ENCODE measurements around the gene SCFD2. TPM values are rescaled to one million over a fixed set of nuclear protein-coding genes. Genes with fewer than 3 reads are reported as not detected.

Gene SCFD2
- total and polyA plus RNA-seq, 2 donors (not counting 3 experiments of a cell fraction or from before 2014, with no cell fraction given) = 12.3 to 22.8 TPM

GRCh38 chr4:52945326-52945898, 420.4 kb downstream of the SCFD2 start:
- H3K36me3 ChIP-seq (ENCODE audit: control insufficient read depth in 2 of 2, extremely low read depth in 1 of 2, insufficient read depth in 2 of 2, low read length in 2 of 2) = no peaks in the 10 kb centered on the region
- no peak overlapping the region for H3K4me2 ChIP-seq (ENCODE audit: insufficient read depth, low read length)
- no peaks in the 10 kb centered on the region for H3K9me1 ChIP-seq (replicated peaks; ENCODE audit: control insufficient read depth, extremely low read depth, insufficient read depth, low read length)
- no peak for FAIRE-seq
- no peak overlapping the region for H3K9ac ChIP-seq (replicated peaks; ENCODE audit: extremely low read depth, insufficient read depth, low read length)
- no peak for TF ChIP-seq FOS (IDR thresholded peaks at IDR 0.05; ENCODE audit: borderline replicate concordance, insufficient read depth, low read length)
- no peak for TF ChIP-seq JUN (IDR thresholded peaks at IDR 0.05; ENCODE audit: borderline replicate concordance, insufficient read depth, insufficient read length, low read depth)
- TF ChIP-seq POLR2AphosphoS5 (IDR thresholded peaks at IDR 0.05; ENCODE audit: insufficient read depth, low read depth, low read length) = no peak
- no peak for TF ChIP-seq CTCF (IDR thresholded peaks at IDR 0.05; ENCODE audit: extremely low read depth in 1 of 2, insufficient read depth in 1 of 2, low read depth in 1 of 2, low read length in 2 of 2)
- H3K4me1 ChIP-seq (ENCODE audit: control insufficient read depth, extremely low read depth, insufficient read depth, low read length) = peaks cover under 1% of the 10 kb centered on the region
- H3K9me3 ChIP-seq (replicated peaks; ENCODE audit: control insufficient read depth, insufficient read depth, low read length) = no peaks in the 10 kb centered on the region
- no peak overlapping the region for H2AFZ ChIP-seq (ENCODE audit: low read depth, low read length)
- DNase-seq (ENCODE audit: low read depth, low spot score) = no peak
- dilution Hi-C loops (cut with MboI; ENCODE audit: extremely low pct_ligation_motif_present, low sequenced_read_pairs) = no loop called here
- CTCF ChIA-PET = interaction anchor here (1.4 kb wide), 1 partner anchor 9 kb away, joined by 4 read pairs; no protein-coding TSS in a partner anchor
- no peak overlapping the region for H3K27ac ChIP-seq (ENCODE audit: insufficient read depth, low read depth, low read length)
- BruUV-seq (replicated peaks) = no TSS peak
- no peaks in the 10 kb centered on the region for H3K79me2 ChIP-seq (ENCODE audit: control insufficient read depth, insufficient read depth, low read length)
- intact Hi-C loops (cut with micrococcal nuclease) = no loop called here
- no peak overlapping the region for H3K4me3 ChIP-seq (replicated peaks in 1 of 3; ENCODE audit: insufficient read depth in 1 of 3, low read depth in 1 of 3, low read length in 3 of 3)
- POLR2A ChIA-PET = no interaction called here
- no peaks in the 10 kb centered on the region for H3K27me3 ChIP-seq (ENCODE audit: control insufficient read depth in 2 of 2, insufficient read depth in 2 of 2, low read length in 2 of 2)
- no peaks in the 10 kb centered on the region for H4K20me1 ChIP-seq (replicated peaks; ENCODE audit: control insufficient read depth, extremely low read depth, insufficient read depth, low read length)

- Histone ChIP-seq H3K4me1 (ENCODE audit: control insufficient read depth, extremely low read depth, insufficient read depth, low read length) (no peaks in the 10 kb centered on the region), H2AFZ (ENCODE audit: low read depth, low read length) (no peak overlapping the region), H3K4me2 (ENCODE audit: insufficient read depth, low read length) (no peak overlapping the region), H4K20me1 (replicated peaks; ENCODE audit: control insufficient read depth, extremely low read depth, insufficient read depth, low read length) (no peaks in the 10 kb centered on the region), H3K4me3 (replicated peaks in 1 of 3; ENCODE audit: insufficient read depth in 1 of 3, low read depth in 1 of 3, low read length in 3 of 3) (no peak overlapping the region), H3K9ac (replicated peaks; ENCODE audit: extremely low read depth, insufficient read depth, low read length) (no peak overlapping the region), H3K9me1 (replicated peaks; ENCODE audit: control insufficient read depth, extremely low read depth, insufficient read depth, low read length) (no peaks in the 10 kb centered on the region), H3K79me2 (ENCODE audit: control insufficient read depth, insufficient read depth, low read length) (no peaks in the 10 kb centered on the region), H3K27me3 (ENCODE audit: control insufficient read depth in 2 of 2, insufficient read depth in 2 of 2, low read length in 2 of 2) (no peaks in the 10 kb centered on the region), H3K27ac (ENCODE audit: insufficient read depth, low read depth, low read length) (no peak overlapping the region), H3K9me3 (replicated peaks; ENCODE audit: control insufficient read depth, insufficient read depth, low read length) (no peaks in the 10 kb centered on the region), H3K36me3 (ENCODE audit: control insufficient read depth in 2 of 2, extremely low read depth in 1 of 2, insufficient read depth in 2 of 2, low read length in 2 of 2) (no peaks in the 10 kb centered on the region)
- DNase-seq (ENCODE audit: low read depth, low spot score) = no peak
- TF ChIP-seq EZH2 (IDR thresholded peaks at IDR 0.05; ENCODE audit: borderline replicate concordance, low read depth, low read length, severe bottlenecking) = no peak
- TF ChIP-seq MAX (IDR thresholded peaks at IDR 0.05; ENCODE audit: insufficient read depth, insufficient read length) = no peak
- no peak for TF ChIP-seq GATA2 (IDR thresholded peaks at IDR 0.05; ENCODE audit: insufficient read depth, insufficient read length, low read depth, low read length)
- TF ChIP-seq MYC (IDR thresholded peaks at IDR 0.05; ENCODE audit: low read depth, low read length) = no peak
- no peak for TF ChIP-seq CTCF (IDR thresholded peaks at IDR 0.05; ENCODE audit: extremely low read depth in 1 of 2, insufficient read depth in 1 of 2, low read depth in 1 of 2, low read length in 2 of 2)
- no peak for TF ChIP-seq POLR2A (IDR thresholded peaks at IDR 0.05; ENCODE audit: low read depth, low read length)
- TF ChIP-seq JUN (IDR thresholded peaks at IDR 0.05; ENCODE audit: borderline replicate concordance, insufficient read depth, insufficient read length, low read depth) = no peak
- TF ChIP-seq POLR2AphosphoS5 (IDR thresholded peaks at IDR 0.05; ENCODE audit: insufficient read depth, low read depth, low read length) = no peak
- no peak for TF ChIP-seq FOS (IDR thresholded peaks at IDR 0.05; ENCODE audit: borderline replicate concordance, insufficient read depth, low read length)
- FAIRE-seq = no peak
- dilution Hi-C loops (cut with MboI; ENCODE audit: extremely low pct_ligation_motif_present, low sequenced_read_pairs) = no loop called here
- no TSS peak for BruUV-seq (replicated peaks)
- CTCF ChIA-PET = interaction anchor here (1.2 to 1.4 kb wide), 3 partner anchors 11 to 39 kb away, joined by 3 to 4 read pairs (median 4); no protein-coding TSS in a partner anchor
- POLR2A ChIA-PET = no interaction called here
- intact Hi-C loops (cut with micrococcal nuclease) = no loop called here
These were observed 422.2 kb downstream of the SCFD2 start for GRCh38 chr4:52943677-52944076.
